HL-60/S4 treated with phorbol 12-myristate 13-acetate at 8.2 ng/mL for 4 days and 3 days (cell line): ENCODE results near the gene EEIG1.

Source experiments
- in situ Hi-C: fragments of 300-500 bp; cut with MboI; formaldehyde crosslinking; loops from 2 replicates; pipeline ENCODE4 v1.15.0; 2022; ENCODE audit warnings: low sequenced_read_pairs

The EEIG1 gene

GRCh38 chr9:128001779-128002298 lies 21.1 kb upstream of the EEIG1 start:
- in situ Hi-C loops: no loop called here

- in situ Hi-C loops: no loop called here
These were observed 20.5 kb upstream of the EEIG1 start for GRCh38 chr9:128001151-128001778.

- in situ Hi-C loops: no loop called here
These were observed 18.7 kb upstream of the EEIG1 start for GRCh38 chr9:127999461-127999860.

DNA sequence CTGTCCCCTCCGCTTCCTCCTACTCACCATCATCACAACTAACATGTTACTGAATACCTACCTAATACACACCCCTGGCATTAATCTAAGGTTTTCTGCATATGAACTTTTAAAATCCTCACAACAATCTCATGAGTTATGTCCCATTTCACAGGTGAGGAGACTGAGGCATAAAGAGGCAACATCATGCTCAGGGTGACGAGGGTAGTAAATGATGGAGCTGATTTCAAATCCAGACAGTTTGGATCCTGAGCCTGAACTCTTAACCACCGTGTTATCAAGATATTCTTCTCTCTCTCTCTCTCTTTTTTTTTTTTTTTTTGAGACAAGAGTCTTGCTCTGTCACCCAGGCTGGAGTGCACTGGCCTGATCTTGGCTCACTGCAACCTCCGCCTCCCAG lies 12.9 kb upstream of the EEIG1 start:
- in situ Hi-C loops: no loop called here

- in situ Hi-C loops: no loop called here
These were observed 11.0 kb upstream of the EEIG1 start for GRCh38 chr9:127991757-127992274.

GRCh38 chr9:127991017-127991756 lies 10.4 kb upstream of the EEIG1 start:
- in situ Hi-C loops: no loop called here

- in situ Hi-C loops: no loop called here
These were observed 9.8 kb upstream of the EEIG1 start for GRCh38 chr9:127990554-127990953.

- in situ Hi-C loops: no loop called here
These were observed 8.3 kb upstream of the EEIG1 start for GRCh38 chr9:127989094-127989493.

- in situ Hi-C loops: no loop called here
These were observed 6.4 kb upstream of the EEIG1 start for GRCh38 chr9:127987103-127987614.

GRCh38 chr9:127985011-127985410 lies 4.2 kb upstream of the EEIG1 start:
- in situ Hi-C loops: no loop called here

DNA sequence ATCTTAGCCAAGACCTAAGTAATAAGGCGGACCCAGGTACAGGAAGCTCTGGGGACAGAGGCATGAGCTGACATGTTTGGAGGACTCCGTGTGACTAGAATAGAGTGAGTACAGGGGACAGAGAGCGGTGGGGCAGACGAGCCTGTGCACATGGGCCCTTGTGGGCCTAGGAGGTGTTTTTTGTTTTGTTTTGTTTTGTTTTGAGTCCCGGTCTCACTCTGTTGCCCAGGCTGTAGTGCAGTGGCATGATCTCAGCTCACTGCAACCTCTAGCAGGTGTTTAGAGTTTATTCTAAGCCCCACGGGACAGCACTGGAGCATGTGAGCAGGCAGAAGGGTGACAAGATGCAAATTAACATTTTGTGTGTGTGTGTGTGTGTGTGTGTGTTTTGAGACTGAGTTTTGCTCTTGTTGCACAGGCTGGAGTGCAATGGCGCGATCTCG lies 3.1 kb upstream of the EEIG1 start:
- in situ Hi-C loops: no loop called here

- in situ Hi-C loops: no loop called here
These were observed 2.1 kb upstream of the EEIG1 start for GRCh38 chr9:127982912-127983311.

GRCh38 chr9:127981559-127982121 lies 851 bp upstream of the EEIG1 start:
- in situ Hi-C loops: no loop called here

GRCh38 chr9:127980060-127980705 lies 606 bp downstream of the EEIG1 start:
- in situ Hi-C loops: no loop called here

DNA sequence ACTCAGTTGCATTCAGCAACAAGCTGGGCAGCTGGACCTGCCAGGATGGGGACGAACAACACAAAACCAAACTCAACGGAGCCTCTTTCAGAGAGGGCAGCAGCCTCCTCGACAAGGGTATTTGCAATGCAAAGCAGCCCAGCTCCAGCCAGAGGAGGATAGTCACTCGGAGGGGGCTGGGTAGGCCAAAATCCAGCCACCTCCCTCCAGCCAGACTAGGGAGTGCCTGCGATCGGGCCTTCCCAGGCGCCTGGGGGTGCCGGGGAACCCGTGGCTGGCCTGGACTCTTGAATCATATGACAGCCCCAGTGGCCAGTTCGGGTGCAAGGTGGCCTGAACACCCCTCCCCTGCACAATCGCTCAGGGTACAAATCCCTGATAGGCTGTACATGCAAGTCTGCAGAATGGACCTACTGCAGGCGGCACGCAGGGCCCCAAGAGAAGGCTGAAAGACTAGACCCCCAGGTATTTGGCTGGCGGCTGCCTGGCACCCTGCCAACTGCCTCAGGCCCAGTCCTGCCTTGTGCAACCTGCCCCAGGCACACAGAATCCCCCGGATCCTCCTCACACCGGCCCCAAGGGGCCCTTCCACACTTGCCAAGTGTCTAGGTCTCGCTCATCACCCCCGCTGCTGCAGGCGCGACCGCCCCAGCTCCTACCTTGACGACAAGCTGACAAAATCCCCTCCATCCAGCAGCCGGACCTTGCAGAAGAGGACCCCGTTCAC lies 1.3 kb downstream of the EEIG1 start:
- in situ Hi-C loops: no loop called here

DNA sequence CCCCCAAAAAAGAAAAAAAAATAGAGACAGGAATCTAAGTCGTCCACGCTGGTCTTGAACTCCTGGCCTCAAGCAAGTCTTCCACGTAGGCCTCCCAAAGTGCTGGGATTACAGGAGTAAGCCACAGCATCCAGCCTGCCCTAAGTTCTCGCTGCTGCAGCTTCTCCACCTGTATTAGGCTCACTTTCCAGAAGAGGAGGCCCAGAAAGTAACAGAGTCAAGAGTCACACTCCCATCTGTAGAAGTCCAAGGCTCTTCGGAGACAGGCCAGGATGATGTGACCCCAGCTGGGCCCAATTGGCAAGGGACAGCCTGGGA lies 1.8 kb downstream of the EEIG1 start:
- in situ Hi-C loops: no loop called here

DNA sequence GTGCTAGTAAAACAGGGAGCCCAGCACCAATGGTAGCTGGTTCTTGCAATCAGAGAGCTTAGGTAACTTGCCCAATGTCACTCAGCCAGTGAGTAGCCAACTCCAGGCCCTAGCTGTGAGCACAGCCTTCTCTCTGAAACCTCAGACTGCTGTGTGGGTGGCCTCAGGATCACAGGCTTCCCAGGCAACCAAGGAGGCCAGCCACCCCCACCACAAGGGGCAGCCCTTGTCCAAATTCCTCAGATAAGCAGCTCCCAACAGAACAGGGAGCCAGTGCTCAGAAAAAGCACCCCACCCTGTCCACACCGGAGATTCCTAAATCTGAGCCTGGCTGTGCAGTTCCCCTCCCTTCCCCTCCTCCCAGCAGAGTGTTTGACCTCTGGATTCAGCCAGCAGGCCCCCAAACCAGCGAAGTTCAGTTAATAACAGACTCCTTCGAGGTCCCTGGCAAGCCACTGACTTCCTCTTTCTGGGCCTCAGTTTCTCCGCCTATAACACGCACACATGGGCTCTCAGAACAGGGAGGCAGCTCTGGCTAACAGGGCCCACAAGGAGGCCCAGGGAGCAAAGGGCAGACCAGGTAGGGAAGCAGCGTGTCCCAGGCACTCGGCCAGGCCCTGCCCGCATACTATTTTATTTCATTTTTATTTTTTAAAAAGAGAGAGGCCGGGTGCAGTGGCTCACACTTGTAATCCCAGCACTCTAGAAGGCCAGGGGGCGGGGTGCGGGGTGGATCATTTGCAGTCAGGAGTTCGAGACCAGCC lies 2.7 kb downstream of the EEIG1 start:
- in situ Hi-C loops: no loop called here

- in situ Hi-C loops: no loop called here
These were observed 3.5 kb downstream of the EEIG1 start for GRCh38 chr9:127977009-127977883.

DNA sequence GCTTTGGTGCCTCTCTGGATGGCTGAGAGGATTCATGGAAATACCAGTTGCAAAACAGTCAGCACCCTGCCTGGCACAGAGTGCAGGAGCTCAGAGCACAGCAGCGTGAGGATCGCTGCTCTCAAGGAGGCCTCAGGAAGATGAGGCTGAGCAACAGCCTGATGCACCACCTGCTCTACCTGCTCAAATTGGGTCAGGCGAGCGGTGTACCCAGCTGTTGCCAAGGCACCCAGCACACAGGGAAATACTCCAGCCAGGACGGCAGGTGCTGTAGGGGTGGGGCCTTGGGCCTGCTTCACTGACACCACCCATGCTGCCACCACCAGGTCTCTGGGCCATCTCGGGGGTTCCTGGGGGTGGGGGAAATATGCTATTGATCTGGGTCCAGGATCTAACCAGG lies 4.3 kb downstream of the EEIG1 start:
- in situ Hi-C loops: no loop called here
